GM19099 (cell line): ENCODE data around the gene EIF2B5.

ENCODE experiments used
- POLR2A ChIP-seq: IDR thresholded peaks from 3 replicates; pipeline ENCODE4 v1.6.1; 2011; ENCODE audit warnings: low read depth; ENCODE audit not compliant: insufficient read length; ENCODE audit errors: extremely low read depth

EIF2B5 gene

GRCh38 chr3:184177767-184178306, 42.7 kb downstream of the EIF2B5 start:
- TF ChIP-seq POLR2A, result no peak

GRCh38 chr3:184178521-184179138, 43.5 kb downstream of the EIF2B5 start:
- no peak for TF ChIP-seq POLR2A

- TF ChIP-seq POLR2A, result no peak
These were observed 45.0 kb downstream of the EIF2B5 start for GRCh38 chr3:184180165-184180564.

- no peak for TF ChIP-seq POLR2A
These were observed 46.4 kb downstream of the EIF2B5 start for GRCh38 chr3:184181596-184181995.

- TF ChIP-seq POLR2A, result no peak
These were observed 48.5 kb downstream of the EIF2B5 start for GRCh38 chr3:184183679-184184078.

- no peak for TF ChIP-seq POLR2A
These were observed 49.5 kb downstream of the EIF2B5 start for GRCh38 chr3:184184546-184185230.

- TF ChIP-seq POLR2A, result peak; percentile 67
These were observed 50.5 kb downstream of the EIF2B5 start for GRCh38 chr3:184185461-184186183.

- TF ChIP-seq POLR2A, result peak; percentile 75
These were observed 51.2 kb downstream of the EIF2B5 start, which contains the start of gene ABCF3 for GRCh38 chr3:184186184-184186901. TSS of gene ABCF3 (plus strand) at chr3:184186199. CDS start at chr3:184186208, 9 bp downstream.

- TF ChIP-seq POLR2A, result no peak
These were observed 51.7 kb downstream of the EIF2B5 start for GRCh38 chr3:184186902-184187207.

- no peak for TF ChIP-seq POLR2A
These were observed 52.9 kb downstream of the EIF2B5 start for GRCh38 chr3:184188080-184188479.

GRCh38 chr3:184189421-184189820, 54.3 kb downstream of the EIF2B5 start:
- TF ChIP-seq POLR2A, result no peak

GRCh38 chr3:184192889-184193288, 57.7 kb downstream of the EIF2B5 start:
- TF ChIP-seq POLR2A, result no peak

GRCh38 chr3:184193991-184194539, 58.9 kb downstream of the EIF2B5 start:
- no peak for TF ChIP-seq POLR2A
